ENCODE results near the gene SEC22B.
"Not testable (repeated sequence)": the region's sequence is repeated elsewhere in the genome, so short reads cannot be mapped to it uniquely, and the experiment has no call there.

Gene SEC22B

DNA sequence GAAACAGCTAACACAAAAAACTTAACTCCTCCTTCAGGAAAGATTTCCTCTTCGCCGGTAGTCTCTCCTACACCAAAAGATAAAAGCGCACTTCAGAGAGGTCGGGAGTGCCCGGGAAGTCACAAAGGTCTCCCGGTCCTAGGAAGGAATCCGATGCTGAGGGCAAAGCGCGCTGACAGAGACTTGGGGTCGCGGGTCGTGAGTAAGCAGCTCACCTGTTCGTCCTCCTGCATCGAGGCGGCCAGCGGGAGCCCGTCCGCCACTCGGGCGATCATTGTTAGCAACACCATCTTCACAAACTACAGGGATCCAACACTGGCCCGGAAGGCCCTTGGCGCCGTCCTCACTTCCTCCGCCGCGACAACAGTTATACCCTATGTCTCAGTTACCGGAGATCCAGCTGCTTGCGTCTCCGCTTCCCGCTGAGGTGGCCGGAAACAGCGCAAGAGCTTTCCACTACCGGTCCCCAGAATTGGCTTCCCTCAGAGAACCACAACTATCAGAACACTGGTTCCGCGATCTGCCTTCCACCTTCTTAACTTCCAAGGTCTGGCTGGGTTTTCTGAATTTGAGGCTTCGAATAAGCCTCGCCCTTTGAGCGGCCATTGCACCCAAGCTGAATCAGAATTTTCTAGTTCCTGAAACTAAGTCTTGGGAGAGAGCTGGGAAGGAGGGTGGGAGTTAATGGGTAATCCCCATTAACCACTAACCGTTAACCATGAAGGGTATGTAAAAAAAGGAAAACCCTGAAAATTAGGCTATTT is at the start of gene SEC22B:
SEC22B (minus strand) TSS at position 429 of the 764 bp plus-strand sequence; CDS start at position 290, 139 bp downstream.
- DNase-seq: peak; percentile 94

- DNase-seq: not testable (repeated sequence)
Measured at GRCh38 chr1:120217933-120218332, 41.6 kb upstream of the SEC22B start.

DNA sequence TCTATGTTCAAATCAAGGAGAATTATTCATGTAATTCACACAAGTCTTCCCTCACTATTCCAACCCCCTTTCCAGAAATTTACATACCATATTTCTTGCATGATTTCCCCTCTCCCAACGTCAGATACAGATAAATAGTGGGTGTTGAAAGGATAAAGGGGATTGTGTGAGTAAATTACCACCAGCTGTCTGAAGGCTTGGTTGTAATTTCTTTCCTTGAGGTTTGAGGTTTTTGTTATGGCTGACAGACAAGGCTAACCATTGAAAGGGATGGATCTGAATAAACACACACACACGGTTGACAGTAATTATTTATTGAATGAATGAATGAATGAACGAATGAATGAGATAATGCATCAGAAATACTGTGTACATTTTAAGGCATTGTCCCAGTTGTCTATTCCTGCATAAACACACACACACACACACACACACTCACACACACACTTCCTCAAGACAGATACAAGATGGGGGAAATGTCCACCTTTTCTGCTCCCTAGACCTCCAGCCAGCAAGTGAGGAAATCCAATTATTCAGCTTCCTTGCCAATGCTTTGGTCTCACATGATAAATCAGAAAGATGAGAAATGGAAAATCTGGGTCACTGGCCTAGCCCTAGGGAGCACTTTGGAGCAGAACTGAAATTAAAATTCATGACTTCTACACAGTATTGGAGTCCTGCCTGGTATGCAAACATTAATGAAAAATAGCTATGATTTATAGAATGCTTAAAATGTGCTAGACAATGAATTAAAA is 41.0 kb upstream of the SEC22B start:
- DNase-seq: not testable (repeated sequence)

GRCh38 chr1:120213606-120214005 is 37.3 kb upstream of the SEC22B start:
- not testable (repeated sequence) for DNase-seq

- not testable (repeated sequence) for DNase-seq
Measured at GRCh38 chr1:120210754-120211153, 34.4 kb upstream of the SEC22B start.

DNA sequence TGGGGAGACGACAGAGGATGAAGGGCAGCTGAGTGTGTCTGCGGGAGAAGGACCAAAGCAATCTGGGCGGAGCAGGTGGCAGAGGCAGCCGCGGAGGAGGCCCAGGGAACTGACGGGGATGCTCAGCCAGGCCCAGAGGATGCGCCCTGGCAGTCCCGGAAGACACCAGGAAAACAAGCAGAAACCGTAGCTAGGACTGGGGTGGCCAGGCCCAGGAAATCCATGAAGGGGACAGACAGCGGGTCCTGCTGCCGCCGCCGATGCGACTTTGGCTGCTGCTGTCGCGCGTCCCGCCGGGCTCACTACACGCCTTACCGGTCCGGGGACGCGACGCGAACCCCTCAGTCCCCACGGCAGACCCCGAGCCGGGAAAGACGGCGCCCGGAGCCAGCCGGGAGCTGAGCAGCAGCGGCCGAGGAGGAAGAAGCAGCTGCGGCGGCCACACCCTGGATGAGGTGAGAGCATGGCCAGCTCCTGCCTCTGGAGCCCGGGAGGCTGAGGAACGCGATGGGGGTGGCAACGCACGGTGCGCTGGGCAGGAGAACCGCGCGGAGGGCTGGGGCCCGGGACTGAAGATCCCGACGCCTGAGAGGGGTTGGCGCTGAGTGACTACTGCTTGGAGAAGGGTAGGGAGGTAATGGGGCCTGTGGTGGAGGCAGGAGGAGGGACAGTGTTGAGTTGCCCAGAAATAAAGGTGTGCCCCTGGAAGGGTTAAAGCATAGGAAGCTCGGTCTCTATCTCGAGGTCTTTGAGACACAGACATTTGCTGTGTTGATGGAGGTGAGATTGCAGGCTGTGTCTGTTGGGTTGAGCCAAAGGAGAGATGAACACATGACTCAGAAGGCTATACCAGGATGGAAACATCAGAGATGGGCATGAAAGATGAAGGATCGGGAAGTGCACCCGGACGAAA is 20.8 kb upstream of the SEC22B start:
- not testable (repeated sequence) for DNase-seq

- not testable (repeated sequence) for DNase-seq
Measured at GRCh38 chr1:120188626-120189025, 12.3 kb upstream of the SEC22B start.

GRCh38 chr1:120182176-120182707 is 5.9 kb upstream of the SEC22B start:
- not testable (repeated sequence) for DNase-seq

- not testable (repeated sequence) for DNase-seq
Measured at GRCh38 chr1:120179811-120180690, 3.7 kb upstream of the SEC22B start.

DNA sequence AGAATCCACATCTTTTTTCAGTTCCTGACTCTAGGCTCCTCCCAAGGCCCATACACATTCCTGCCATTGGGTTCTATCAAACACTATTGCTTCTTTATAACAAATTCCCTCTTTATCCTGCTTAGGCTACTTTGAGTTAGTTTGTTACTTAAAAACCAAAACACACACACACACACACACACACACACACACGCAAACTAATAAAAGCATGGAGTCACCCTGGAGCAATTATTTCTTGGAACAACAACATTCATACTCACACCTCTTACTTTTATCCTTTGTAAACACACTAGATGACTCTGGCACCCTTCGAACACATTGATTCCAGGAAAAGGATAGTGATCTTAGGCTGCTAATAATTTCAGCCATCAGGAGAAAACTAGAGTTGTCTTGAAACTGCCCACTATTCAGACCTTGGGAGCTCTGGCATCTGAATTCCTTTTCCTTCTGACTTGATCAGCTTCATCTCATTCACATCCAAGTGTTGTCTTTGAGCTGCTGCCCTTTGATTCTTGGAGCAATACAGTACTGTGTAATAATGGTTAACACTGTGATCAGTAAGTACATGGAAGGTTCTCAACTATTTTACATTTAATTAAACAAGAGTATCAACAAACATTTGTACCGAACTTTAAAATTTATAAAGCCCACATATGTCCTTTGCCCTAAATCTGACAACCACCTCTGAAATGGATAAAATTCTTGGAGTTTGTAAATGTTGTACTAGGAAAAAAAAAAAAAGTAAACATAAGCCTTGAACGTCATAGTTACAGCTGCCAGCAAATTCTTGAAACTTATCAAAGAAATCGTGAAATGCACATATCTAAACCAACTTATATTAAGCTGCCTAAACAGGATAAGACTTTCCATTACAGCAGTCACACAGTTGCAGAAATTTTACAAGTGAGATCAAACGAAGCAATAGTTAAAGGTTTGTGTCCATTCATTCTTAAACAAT is 2.8 kb upstream of the SEC22B start:
- no peak for DNase-seq

DNA sequence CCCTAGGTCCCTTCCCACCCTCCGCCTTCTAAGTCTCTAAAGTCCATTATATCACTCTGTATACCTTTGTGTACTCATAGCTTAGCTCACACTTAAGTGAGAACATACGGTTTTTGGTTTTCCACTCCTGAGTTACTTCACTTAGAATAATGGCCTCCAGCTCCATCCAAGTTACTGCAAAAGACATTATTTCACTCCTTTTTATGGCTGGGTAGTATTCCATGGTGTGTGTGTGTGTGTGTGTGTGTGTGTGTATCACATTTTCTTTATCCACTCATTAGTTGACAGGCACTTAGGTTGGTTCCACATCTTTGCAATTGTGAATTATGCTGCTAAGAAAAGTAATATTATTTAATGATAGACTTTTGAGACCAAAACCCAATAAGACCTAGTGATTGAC is 1.7 kb upstream of the SEC22B start:
- DNase-seq: not testable (repeated sequence)

DNA sequence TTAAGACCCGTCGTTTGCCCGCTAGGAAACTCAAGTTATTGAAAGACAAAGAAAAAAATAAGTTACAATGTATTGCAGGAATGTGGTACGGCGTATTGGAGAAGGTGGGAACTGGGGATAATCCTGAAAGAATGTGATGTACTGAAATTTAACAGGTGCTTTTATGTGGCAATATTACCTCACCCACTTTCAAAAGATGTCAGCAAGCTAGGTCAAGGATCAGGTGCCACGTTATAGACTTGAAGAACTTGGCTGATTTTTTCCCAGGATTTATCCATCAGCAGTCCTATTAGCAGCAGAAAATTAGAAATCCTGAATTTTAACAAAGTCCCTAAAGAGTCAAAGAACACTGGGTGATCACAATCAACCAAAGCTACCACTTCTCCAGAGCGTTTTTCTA is 632 bp downstream of the SEC22B start:
- not testable (repeated sequence) for DNase-seq

GRCh38 chr1:120164761-120165160 is 11.6 kb downstream of the SEC22B start:
- not testable (repeated sequence) for DNase-seq

DNA sequence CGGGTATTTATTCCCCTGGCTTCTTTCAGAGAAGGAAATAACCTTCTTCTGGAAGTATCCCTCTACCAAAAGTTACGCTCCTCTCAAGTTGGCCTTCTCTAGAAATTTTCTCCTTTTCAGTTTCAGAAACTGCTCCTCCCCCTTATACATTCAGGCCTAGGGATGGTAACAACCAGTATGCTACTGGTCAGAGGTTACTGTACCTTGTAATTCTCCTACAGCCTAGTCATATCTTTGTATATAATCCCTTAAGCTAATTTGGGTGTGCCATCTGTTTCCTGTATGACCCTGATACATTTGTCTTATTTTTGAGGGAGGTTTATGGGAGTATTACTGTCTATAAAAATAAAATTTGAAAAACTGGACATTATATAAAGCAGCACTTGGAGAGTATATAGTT is 14.3 kb downstream of the SEC22B start:
- DNase-seq: not testable (repeated sequence)

DNA sequence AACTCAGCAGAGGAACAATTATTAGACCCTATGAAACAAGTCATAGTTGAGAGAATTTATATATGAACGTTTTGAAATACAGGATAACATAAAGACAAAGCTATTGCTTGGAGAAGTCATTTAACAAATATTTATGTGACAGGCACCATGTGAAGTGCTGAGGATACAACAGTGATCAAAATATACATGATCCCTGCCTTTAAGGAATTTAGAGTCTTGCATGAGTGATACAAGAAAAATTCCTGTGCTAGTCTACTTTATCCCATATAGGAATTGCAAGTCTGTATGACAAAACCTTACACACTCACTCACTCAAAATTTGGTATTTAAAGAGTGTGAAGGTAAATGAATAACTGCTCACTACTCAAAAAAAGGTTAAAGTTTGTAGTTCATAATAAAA is 17.8 kb downstream of the SEC22B start:
- not testable (repeated sequence) for DNase-seq

DNA sequence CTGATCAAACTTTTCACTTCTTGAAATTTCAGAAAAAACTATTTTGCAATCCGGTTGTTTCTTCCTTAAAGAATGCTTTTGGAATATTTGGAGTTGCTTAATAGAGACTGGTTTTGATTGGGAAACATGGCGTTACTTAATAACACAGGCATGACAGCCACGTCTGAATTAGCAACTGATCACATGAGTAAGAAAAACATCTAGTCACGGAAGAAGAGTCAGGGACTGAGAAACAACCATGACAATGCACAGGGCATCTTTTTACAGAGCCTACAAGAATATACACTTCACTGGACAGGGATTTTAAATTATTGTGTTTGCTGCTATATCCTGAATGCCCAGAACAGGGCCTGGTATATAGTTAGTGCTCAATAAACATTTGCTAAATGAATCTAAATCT is 18.2 kb downstream of the SEC22B start:
- not testable (repeated sequence) for DNase-seq

DNA sequence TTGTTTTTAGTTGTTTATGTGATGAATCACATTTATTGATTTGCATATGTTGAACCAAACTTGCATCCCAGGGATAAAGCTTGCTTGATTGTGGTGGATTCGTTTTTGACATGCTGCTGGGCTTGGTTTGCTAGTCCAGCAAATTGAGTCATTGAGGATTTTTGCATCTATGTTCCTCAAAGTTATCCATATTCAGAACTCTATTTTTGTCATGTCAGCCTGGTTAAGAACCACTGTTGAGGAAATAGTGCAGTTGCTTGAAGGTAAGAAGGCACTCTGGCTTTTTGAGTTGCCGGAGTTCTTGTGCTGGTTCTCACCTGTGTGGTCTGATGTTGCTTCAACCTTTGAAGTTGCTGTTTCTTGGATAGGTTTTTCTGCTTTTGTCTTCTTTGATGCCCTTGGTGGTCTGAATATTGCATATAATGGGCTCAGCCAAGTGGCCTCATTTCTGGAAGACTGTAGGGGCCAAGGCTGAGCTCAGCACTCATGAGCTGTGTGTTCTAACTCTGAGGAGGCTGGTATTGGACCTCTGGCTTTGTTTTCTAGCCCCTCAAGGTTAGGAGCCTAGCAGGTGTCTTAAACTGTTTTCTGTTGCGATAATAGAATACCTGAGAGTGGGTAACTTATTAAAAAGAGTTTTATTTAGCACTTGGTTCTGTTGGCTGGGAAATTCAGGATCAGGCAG is 26.0 kb downstream of the SEC22B start:
- DNase-seq: not testable (repeated sequence)

DNA sequence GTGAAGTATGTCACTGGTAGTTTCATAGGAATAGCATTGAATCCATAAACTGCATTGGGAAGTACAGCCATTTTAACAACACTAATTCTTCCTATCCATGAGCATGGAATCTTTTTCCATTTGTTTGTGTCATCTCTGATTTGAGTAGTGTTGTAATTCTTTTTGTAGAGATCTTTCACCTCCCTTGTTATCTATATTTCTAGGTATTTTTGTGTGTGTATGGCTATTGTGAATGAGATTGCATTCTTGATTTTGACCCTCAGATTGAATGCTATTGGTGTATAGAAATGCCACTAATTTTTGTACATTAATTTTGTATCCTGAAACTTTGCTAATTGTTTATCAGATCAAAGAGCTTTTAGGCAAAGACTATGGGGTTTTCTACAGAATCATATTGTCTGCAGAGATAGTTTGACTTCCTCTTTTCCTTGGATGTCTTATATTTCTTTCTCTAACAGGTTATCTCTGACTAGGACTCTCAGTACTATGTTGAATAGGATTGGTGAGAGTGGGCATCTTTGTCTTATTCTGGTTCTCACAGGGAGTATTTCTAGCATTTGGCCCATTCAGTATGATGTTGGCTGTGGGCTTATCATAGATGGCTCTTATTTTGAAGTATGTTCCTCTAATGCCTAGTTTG is 26.8 kb downstream of the SEC22B start:
- DNase-seq: not testable (repeated sequence)

- DNase-seq: not testable (repeated sequence)
Measured at GRCh38 chr1:120145806-120146205, 30.5 kb downstream of the SEC22B start.
